Calu3 (cell line): ENCODE results near the gene ZNF609. TPM values are rescaled to one million over a fixed set of nuclear protein-coding genes. Genes with fewer than 3 reads are reported as not detected.

Experiments used
- BruUV-seq: library from RNA; stranded (reverse); fragments of 400-500 nt; replicated peaks from 2 replicates; lab custom pipeline; 2021; lab: Mats Ljungman, UMichigan
- CTCF ChIA-PET: fragments of 300-600 bp; sonication (Branson Sonifier 250); formaldehyde crosslinking; loops from one replicate; lab custom pipeline; 2022; ENCODE audit warnings: antibody characterized with exemption; lab: Charles Lee
- DNase-seq: peaks from one replicate; pipeline ENCODE4 v3.0.0; 2022
- H3K27ac Mint-ChIP-seq: one replicate; pipeline ENCODE4 v1.8.0; 2022; ENCODE audit warnings: mixed read lengths; ENCODE audit not compliant: unreplicated experiment
- H3K27me3 Mint-ChIP-seq: one replicate; pipeline ENCODE4 v1.8.0; 2022; ENCODE audit warnings: mixed read lengths; ENCODE audit not compliant: unreplicated experiment
- H3K36me3 Mint-ChIP-seq: one replicate; pipeline ENCODE4 v1.8.0; 2022; ENCODE audit warnings: mild to moderate bottlenecking, moderate library complexity, mixed read lengths; ENCODE audit not compliant: insufficient read depth, unreplicated experiment
- H3K4me1 Mint-ChIP-seq: one replicate; pipeline ENCODE4 v1.8.0; 2022; ENCODE audit warnings: mild to moderate bottlenecking, low read depth, mixed read lengths; ENCODE audit not compliant: unreplicated experiment
- H3K4me3 Mint-ChIP-seq: one replicate; pipeline ENCODE4 v1.8.0; 2022; ENCODE audit warnings: mild to moderate bottlenecking, low read depth, moderate library complexity, mixed read lengths; ENCODE audit not compliant: unreplicated experiment
- H3K9me3 Mint-ChIP-seq: one replicate; pipeline ENCODE4 v1.8.0; 2022; ENCODE audit warnings: low read depth, mixed read lengths; ENCODE audit not compliant: unreplicated experiment
- CTCF ChIP-seq: fragments of 200-600 bp; IDR thresholded peaks from one replicate; pipeline ENCODE4 v1.8.0; 2022; ENCODE audit warnings: antibody characterized with exemption; ENCODE audit not compliant: unreplicated experiment
- intact Hi-C: fragments of 100-400 bp; cut with micrococcal nuclease; formaldehyde crosslinking; loops from one replicate; pipeline ENCODE4 v1.10.0; 2022; ENCODE audit not compliant: unreplicated experiment
- total RNA-seq: library from RNA; stranded (reverse); gene quantifications from 2 replicates; pipeline ENCODE4 v1.2.3, GENCODE V29; 2022

The ZNF609 gene
- total RNA-seq, 1 experiment from 2014 or later: 50.6 TPM

GRCh38 chr15:64500695-64501395 lies 40.5 kb downstream of the ZNF609 start:
- H3K27me3 Mint-ChIP-seq: no peaks in the 10 kb centered on the region
- H3K4me3 Mint-ChIP-seq: no peak overlapping the region
- H3K36me3 Mint-ChIP-seq: peaks cover 20% of the 10 kb centered on the region
- H3K4me1 Mint-ChIP-seq: no peaks in the 10 kb centered on the region
- BruUV-seq: no TSS peak
- intact Hi-C loops: no loop called here
- H3K27ac Mint-ChIP-seq: no peak overlapping the region
- CTCF ChIA-PET: interaction anchor here (0.6 to 1.6 kb wide), 2 partner anchors 20 to 99 kb away, joined by 3 read pairs; no protein-coding TSS in a partner anchor
- TF ChIP-seq CTCF: no peak
- DNase-seq: no peak
- no peaks in the 10 kb centered on the region for H3K9me3 Mint-ChIP-seq

GRCh38 chr15:64501396-64501715 lies 41.0 kb downstream of the ZNF609 start:
- Mint-ChIP-seq H3K36me3 (peaks cover 16% of the 10 kb centered on the region), H3K27ac (no peak overlapping the region), H3K4me3 (no peak overlapping the region), H3K27me3 (no peaks in the 10 kb centered on the region), H3K9me3 (no peaks in the 10 kb centered on the region), H3K4me1 (no peaks in the 10 kb centered on the region)
- TF ChIP-seq CTCF: no peak
- CTCF ChIA-PET: interaction anchor here (1.6 kb wide), 1 partner anchor 20 kb away, joined by 3 read pairs; no protein-coding TSS in a partner anchor
- no TSS peak for BruUV-seq
- DNase-seq: no peak
- intact Hi-C loops: no loop called here

GRCh38 chr15:64502151-64502550 lies 41.8 kb downstream of the ZNF609 start:
- Mint-ChIP-seq H3K9me3 (no peaks in the 10 kb centered on the region), H3K27ac (no peak overlapping the region), H3K4me3 (no peak overlapping the region), H3K4me1 (peaks cover 5% of the 10 kb centered on the region), H3K36me3 (peaks cover 16% of the 10 kb centered on the region), H3K27me3 (no peaks in the 10 kb centered on the region)
- BruUV-seq: no TSS peak
- intact Hi-C loops: no loop called here
- CTCF ChIA-PET: interaction anchor here (0.7 kb wide), 1 partner anchor 411 kb away, joined by 4 read pairs; no protein-coding TSS in a partner anchor
- TF ChIP-seq CTCF: no peak
- DNase-seq: no peak

GRCh38 chr15:64502551-64502950 lies 42.2 kb downstream of the ZNF609 start:
- Mint-ChIP-seq H3K36me3 (peaks cover 16% of the 10 kb centered on the region), H3K4me1 (peaks cover 9% of the 10 kb centered on the region), H3K27me3 (no peaks in the 10 kb centered on the region), H3K9me3 (no peaks in the 10 kb centered on the region), H3K4me3 (no peak overlapping the region), H3K27ac (no peak overlapping the region)
- no peak for TF ChIP-seq CTCF
- CTCF ChIA-PET: interaction anchor here (0.6 to 0.7 kb wide), 2 partner anchors 207 to 411 kb away, joined by 3 to 4 read pairs; no protein-coding TSS in a partner anchor
- no peak for DNase-seq
- intact Hi-C loops: no loop called here
- BruUV-seq: no TSS peak
